ENCODE data around the gene MTMR12. TPM values are rescaled to one million over a fixed set of nuclear protein-coding genes. Genes with fewer than 3 reads are reported as not detected.
A peak's percentile ranks its signal among the peaks of the same experiment; 100 is the strongest.

MTMR12 gene
- total and polyA plus RNA-seq, 2 of the 13 experiments (the other 11 are each of a cell fraction or from before 2014, with no cell fraction given), result 23.4 to 36.6 TPM

DNA sequence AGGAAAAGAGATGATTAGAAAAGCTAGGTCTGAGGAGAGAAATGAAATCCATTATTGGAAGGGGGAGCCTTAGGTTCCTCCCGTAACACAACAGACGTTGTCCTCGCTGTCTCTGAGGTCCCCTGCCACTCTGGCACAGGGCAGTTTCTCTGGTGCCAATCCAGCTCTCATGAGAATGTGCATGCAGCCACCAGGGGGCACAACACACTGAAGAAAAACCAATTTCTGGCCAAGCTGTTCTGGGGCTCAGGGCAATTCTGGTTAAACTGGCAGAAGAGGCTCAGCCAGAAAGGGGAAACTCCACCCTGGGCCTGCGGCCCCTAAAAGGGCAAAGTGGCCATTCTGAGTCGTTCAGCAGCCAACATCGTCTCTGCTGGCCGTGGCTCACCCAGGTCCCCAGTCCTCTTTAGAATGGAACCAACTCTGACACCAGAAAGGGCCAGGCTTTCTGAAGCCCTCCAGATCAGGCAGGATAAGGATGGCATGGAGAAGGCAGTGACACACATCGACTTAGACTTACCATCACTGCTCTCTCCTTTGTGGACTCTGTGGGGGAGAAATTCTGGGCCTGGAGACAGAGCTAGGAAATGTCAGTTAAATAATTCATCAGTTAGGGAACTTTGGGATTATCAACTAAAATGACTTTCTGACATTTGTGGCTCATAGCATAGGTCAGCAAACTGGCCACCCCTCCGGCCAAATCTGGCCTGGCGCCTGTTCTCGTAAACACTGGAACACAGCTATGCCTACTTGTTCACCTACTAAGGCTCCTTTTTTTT, 80.1 kb downstream of the MTMR12 start (continued):
- TF ChIP-seq NFE2L1 (CRISPR knock-in tag; IDR thresholded peaks at IDR 0.05; ENCODE audit: borderline replicate concordance) (no peak), TCF7 (IDR thresholded peaks at IDR 0.05; ENCODE audit: low read depth) (no peak), JDP2 (CRISPR knock-in tag; IDR thresholded peaks at IDR 0.05; ENCODE audit: borderline replicate concordance) (no peak), ZNF775 (CRISPR knock-in tag; IDR thresholded peaks at IDR 0.05; ENCODE audit: borderline replicate concordance) (no peak), ATM (IDR thresholded peaks at IDR 0.05; ENCODE audit: borderline replicate concordance) (no peak), ZNF225 (CRISPR knock-in tag; IDR thresholded peaks at IDR 0.05) (0 out of 2 replicates have a peak, but pooled peaks have one; percentile 19), MYC (CRISPR knock-in tag; IDR thresholded peaks at IDR 0.05; ENCODE audit: borderline replicate concordance) (no peak), NCOR1 (IDR thresholded peaks at IDR 0.05; ENCODE audit: borderline replicate concordance, low read length) (no peak), SUZ12 (IDR thresholded peaks at IDR 0.05; ENCODE audit: low read depth, low read length) (no peak), ZNF296 (CRISPR knock-in tag; conservative IDR thresholded peaks at IDR 0.05) (no peak), ZNF101 (CRISPR knock-in tag; IDR thresholded peaks at IDR 0.05; ENCODE audit: borderline replicate concordance, low read depth) (no peak), ZNF251 (CRISPR knock-in tag; IDR thresholded peaks at IDR 0.05) (no peak), ISL2 (CRISPR knock-in tag; IDR thresholded peaks at IDR 0.05) (no peak), PHF21A (CRISPR knock-in tag; IDR thresholded peaks at IDR 0.05) (no peak), KDM5B (CRISPR knock-in tag; IDR thresholded peaks at IDR 0.05; ENCODE audit: borderline replicate concordance) (no peak), ZNF614 (CRISPR knock-in tag; IDR thresholded peaks at IDR 0.05; ENCODE audit: borderline replicate concordance) (no peak)
- TF ChIP-seq, protein P1, sequence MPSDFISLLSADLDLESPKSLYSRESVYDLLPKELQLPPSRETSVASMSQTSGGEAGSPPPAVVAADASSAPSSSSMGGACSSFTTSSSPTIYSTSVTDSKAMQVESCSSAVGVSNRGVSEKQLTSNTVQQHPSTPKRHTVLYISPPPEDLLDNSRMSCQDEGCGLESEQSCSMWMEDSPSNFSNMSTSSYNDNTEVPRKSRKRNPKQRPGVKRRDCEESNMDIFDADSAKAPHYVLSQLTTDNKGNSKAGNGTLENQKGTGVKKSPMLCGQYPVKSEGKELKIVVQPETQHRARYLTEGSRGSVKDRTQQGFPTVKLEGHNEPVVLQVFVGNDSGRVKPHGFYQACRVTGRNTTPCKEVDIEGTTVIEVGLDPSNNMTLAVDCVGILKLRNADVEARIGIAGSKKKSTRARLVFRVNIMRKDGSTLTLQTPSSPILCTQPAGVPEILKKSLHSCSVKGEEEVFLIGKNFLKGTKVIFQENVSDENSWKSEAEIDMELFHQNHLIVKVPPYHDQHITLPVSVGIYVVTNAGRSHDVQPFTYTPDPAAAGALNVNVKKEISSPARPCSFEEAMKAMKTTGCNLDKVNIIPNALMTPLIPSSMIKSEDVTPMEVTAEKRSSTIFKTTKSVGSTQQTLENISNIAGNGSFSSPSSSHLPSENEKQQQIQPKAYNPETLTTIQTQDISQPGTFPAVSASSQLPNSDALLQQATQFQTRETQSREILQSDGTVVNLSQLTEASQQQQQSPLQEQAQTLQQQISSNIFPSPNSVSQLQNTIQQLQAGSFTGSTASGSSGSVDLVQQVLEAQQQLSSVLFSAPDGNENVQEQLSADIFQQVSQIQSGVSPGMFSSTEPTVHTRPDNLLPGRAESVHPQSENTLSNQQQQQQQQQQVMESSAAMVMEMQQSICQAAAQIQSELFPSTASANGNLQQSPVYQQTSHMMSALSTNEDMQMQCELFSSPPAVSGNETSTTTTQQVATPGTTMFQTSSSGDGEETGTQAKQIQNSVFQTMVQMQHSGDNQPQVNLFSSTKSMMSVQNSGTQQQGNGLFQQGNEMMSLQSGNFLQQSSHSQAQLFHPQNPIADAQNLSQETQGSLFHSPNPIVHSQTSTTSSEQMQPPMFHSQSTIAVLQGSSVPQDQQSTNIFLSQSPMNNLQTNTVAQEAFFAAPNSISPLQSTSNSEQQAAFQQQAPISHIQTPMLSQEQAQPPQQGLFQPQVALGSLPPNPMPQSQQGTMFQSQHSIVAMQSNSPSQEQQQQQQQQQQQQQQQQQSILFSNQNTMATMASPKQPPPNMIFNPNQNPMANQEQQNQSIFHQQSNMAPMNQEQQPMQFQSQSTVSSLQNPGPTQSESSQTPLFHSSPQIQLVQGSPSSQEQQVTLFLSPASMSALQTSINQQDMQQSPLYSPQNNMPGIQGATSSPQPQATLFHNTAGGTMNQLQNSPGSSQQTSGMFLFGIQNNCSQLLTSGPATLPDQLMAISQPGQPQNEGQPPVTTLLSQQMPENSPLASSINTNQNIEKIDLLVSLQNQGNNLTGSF (CRISPR knock-in tag; IDR thresholded peaks at IDR 0.05), result no peak
- TF ChIP-seq, protein P2, sequence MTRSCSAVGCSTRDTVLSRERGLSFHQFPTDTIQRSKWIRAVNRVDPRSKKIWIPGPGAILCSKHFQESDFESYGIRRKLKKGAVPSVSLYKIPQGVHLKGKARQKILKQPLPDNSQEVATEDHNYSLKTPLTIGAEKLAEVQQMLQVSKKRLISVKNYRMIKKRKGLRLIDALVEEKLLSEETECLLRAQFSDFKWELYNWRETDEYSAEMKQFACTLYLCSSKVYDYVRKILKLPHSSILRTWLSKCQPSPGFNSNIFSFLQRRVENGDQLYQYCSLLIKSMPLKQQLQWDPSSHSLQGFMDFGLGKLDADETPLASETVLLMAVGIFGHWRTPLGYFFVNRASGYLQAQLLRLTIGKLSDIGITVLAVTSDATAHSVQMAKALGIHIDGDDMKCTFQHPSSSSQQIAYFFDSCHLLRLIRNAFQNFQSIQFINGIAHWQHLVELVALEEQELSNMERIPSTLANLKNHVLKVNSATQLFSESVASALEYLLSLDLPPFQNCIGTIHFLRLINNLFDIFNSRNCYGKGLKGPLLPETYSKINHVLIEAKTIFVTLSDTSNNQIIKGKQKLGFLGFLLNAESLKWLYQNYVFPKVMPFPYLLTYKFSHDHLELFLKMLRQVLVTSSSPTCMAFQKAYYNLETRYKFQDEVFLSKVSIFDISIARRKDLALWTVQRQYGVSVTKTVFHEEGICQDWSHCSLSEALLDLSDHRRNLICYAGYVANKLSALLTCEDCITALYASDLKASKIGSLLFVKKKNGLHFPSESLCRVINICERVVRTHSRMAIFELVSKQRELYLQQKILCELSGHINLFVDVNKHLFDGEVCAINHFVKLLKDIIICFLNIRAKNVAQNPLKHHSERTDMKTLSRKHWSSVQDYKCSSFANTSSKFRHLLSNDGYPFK (CRISPR knock-in tag; IDR thresholded peaks at IDR 0.05; ENCODE audit: borderline replicate concordance), result no peak
- TF ChIP-seq, protein P3, sequence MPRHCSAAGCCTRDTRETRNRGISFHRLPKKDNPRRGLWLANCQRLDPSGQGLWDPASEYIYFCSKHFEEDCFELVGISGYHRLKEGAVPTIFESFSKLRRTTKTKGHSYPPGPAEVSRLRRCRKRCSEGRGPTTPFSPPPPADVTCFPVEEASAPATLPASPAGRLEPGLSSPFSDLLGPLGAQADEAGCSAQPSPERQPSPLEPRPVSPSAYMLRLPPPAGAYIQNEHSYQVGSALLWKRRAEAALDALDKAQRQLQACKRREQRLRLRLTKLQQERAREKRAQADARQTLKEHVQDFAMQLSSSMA (CRISPR knock-in tag; IDR thresholded peaks at IDR 0.05), result no peak

Measured in HepG2 (cell line).